Spleen (tissue), 13 donors: ENCODE measurements around the gene TOMM6. TPM values are rescaled to one million over a fixed set of nuclear protein-coding genes. Genes with fewer than 3 reads are reported as not detected.

ENCODE experiments used
- DNase-seq: peaks from one replicate; pipeline ENCODE4 v3.0.0-alpha.2; 2020
- H3K27ac ChIP-seq, 8 donors: fragments of 200-600 bp; sonication (generic) in 7 of 8; 1 replicate in 4 of 8; 2 replicates in 4 of 8; pipeline versions ENCODE4 v1.5.0 to v1.8.0; 2016 to 2021; ENCODE audit warnings: inconsistent platforms in 4 of 8, mild to moderate bottlenecking in 4 of 8, moderate library complexity in 1 of 8
- H3K27me3 ChIP-seq, 7 donors: fragments of 200-600 bp; sonication (generic) in 6 of 7; replicated peaks in 1 of 7; 1 replicate in 4 of 7; 2 replicates in 3 of 7; pipeline versions ENCODE4 v1.5.0 to v1.8.0; 2016 to 2021; ENCODE audit warnings: inconsistent platforms in 3 of 7, mild to moderate bottlenecking in 1 of 7
- H3K36me3 ChIP-seq, 6 donors: fragments of 200-600 bp; sonication (generic) in 5 of 6; 1 replicate in 4 of 6; 2 replicates in 2 of 6; pipeline versions ENCODE4 v1.5.0 to v1.8.0; 2016 to 2021; ENCODE audit warnings: inconsistent platforms in 2 of 6
- H3K4me1 ChIP-seq, 6 donors: fragments of 200-600 bp; sonication (generic) in 5 of 6; 1 replicate in 3 of 6; 2 replicates in 3 of 6; pipeline versions ENCODE4 v1.5.0 to v1.8.0; 2016 to 2021; ENCODE audit warnings: inconsistent platforms in 3 of 6
- H3K4me3 ChIP-seq, 8 donors: fragments of 200-600 bp; sonication (generic) in 7 of 8; 1 replicate in 4 of 8; 2 replicates in 4 of 8; pipeline versions ENCODE4 v1.5.0 to v1.8.0; 2016 to 2021; ENCODE audit warnings: inconsistent platforms in 4 of 8, mild to moderate bottlenecking in 4 of 8, moderate library complexity in 2 of 8
- H3K9me3 ChIP-seq, 8 donors: fragments of 200-600 bp; sonication (generic) in 7 of 8; 1 replicate in 4 of 8; 2 replicates in 4 of 8; pipeline versions ENCODE4 v1.5.0 to v1.8.0; 2016 to 2021; ENCODE audit warnings: inconsistent platforms in 4 of 8
- CTCF ChIP-seq, 11 experiments: fragments of 200-600 bp in 7 of 11; fragments of 450-650 bp in 4 of 11; sonication (generic) in 4 of 11; IDR thresholded peaks in 8 of 11; conservative IDR thresholded peaks in 3 of 11; 1 replicate in 7 of 11; 2 replicates in 4 of 11; pipeline versions ENCODE4 v1.4.0 to v1.8.0; 2016 to 2021; ENCODE audit warnings: antibody characterized with exemption in 11 of 11, inconsistent platforms in 4 of 11, mild to moderate bottlenecking in 1 of 11
- POLR2A ChIP-seq, 3 donors: fragments of 450-650 bp; IDR thresholded peaks; one replicate each; pipeline ENCODE4 v1.5.1; 2017; ENCODE audit warnings: antibody characterized with exemption in 3 of 3, mild to moderate bottlenecking in 1 of 3
- POLR2AphosphoS5 ChIP-seq, 3 donors: sonication (generic); formaldehyde crosslinking; IDR thresholded peaks; one replicate each; pipeline ENCODE4 v1.5.1; 2017; ENCODE audit warnings: antibody characterized with exemption in 3 of 3
- WGBS, 5 donors: extraction: QIAGEN DNeasy Blood & Tissue Kit in 3 of 5; methylation state at CpG; one replicate each; pipeline versions ENCODE4 v1.1.5 to v1.1.7; 2013 to 2018; 5-methylcytosine and 5-hydroxymethylcytosine counted together
- intact Hi-C: fragments of 100-400 bp; cut with DNase I; formaldehyde crosslinking; loops from one replicate; pipeline ENCODE4 v1.15.0; 2023; ENCODE audit warnings: low total_unique reads
- long read RNA-seq, 2 donors: transcript quantifications; one replicate each; lab custom pipeline, GENCODE V29; 2026
- polyA plus RNA-seq, 3 donors: library from polyadenylated mRNA; stranded (reverse); fragments of 200-250 nt; gene quantifications; one replicate each; pipeline ENCODE4 v1.2.1, GENCODE V29; 2013
- total RNA-seq, 7 donors: library from RNA; depleted of rRNA in 3 of 7; stranded (reverse); fragments of >200 nt in 3 of 7; fragmentation: NEBNext Ultra II Directional in 4 of 7; extraction: Animal tissue kit (Norgen Biotek cat#: 25700) in 4 of 7; gene quantifications; one replicate each; pipeline versions ENCODE4 v1.1.0 to v1.2.1, GENCODE V29; 2016 to 2021
- donor health status: healthy with polysubstance abuse.
- donor health status: DM: no; HTN: no; CAD: no; lungs with moderate emphysema.
- donor health status: DM: no; HTN: no; CAD: no.
- donor health status: Bipolar disorder and iron deficiency.
- donor health status: healthy.
- donor health status: DM: no; HTN: no; CAD: no.
- donor health status: DM: yes; HTN: yes; CAD: no.

Gene TOMM6
- total RNA-seq (100 to 1,000 TPM; 110 to 152 (median 135) TPM), polyA plus RNA-seq (100 to 1,000 TPM; 376 to 439 (median 430) TPM)
- long read RNA-seq, donor 1, transcript TOMM6-202 (3 exons, 637 nt): minor isoform, 25 of 74 reads
- long read RNA-seq, donor 1, transcript TOMM6-201 (3 exons, 595 nt): major isoform, 49 of 74 reads
- long read RNA-seq, donor 1, partial matches to known transcripts: 0 of 74 reads
- long read RNA-seq, donor 1, other reads (novel, unspliced or antisense): 0 of 74 reads
- long read RNA-seq, donor 2, transcript TOMM6-201 (3 exons, 595 nt): major isoform, 45 of 63 reads
- long read RNA-seq, donor 2, transcript TOMM6-202 (3 exons, 637 nt): minor isoform, 18 of 63 reads
- long read RNA-seq, donor 2, partial matches to known transcripts: 0 of 63 reads
- long read RNA-seq, donor 2, other reads (novel, unspliced or antisense): 0 of 63 reads

- peaks cover 26 to 74% (median 52%) of the 10 kb centered on the region in 6 donors for H3K4me1 ChIP-seq
- H3K27me3 ChIP-seq: no peaks in the 10 kb centered on the region
- H3K4me3 ChIP-seq: peak within 1 kb of the TSS; percentile 79 to 93 (median 90)
- H3K27ac ChIP-seq: peak within 1 kb of the TSS; percentile 89 to 98 (median 94)
- 0 to 1% (median 0%) methylated on average over 42 to 55 of the region's 55 CpGs for WGBS, 5 donors
- H3K9me3 ChIP-seq: no peaks in the 10 kb centered on the region
- peaks cover 0 to 59% (median 33%) of the 10 kb centered on the region in 6 donors for H3K36me3 ChIP-seq
- TF ChIP-seq POLR2AphosphoS5 (IDR thresholded peaks at IDR 0.05): peak; percentile 96 to 99 (median 98)
- peak; percentile 22 to 68 (median 44) for TF ChIP-seq POLR2A (IDR thresholded peaks at IDR 0.05)
- peak; percentile 93 to 99 (median 98) for TF ChIP-seq CTCF (IDR thresholded peaks at IDR 0.05 in 8 of 11, conservative IDR thresholded peaks at IDR 0.05 in 3 of 11)
- DNase-seq: peak; percentile 99
- intact Hi-C loops: no loop called here
These were observed at the start of gene TOMM6 for GRCh38 chr6:41787219-41787917. Gene TOMM6, plus strand, starts transcription at chr6:41787694. Its CDS starts 4 bp downstream, at chr6:41787698.

GRCh38 chr6:41739041-41739440 lies 48.5 kb upstream of the TOMM6 start:
- 84 to 94% (median 89%) methylated on average over 4 of the region's 4 CpGs for WGBS, 5 donors
- no peak overlapping the region for H3K4me3 ChIP-seq
- no peak for TF ChIP-seq POLR2AphosphoS5 (IDR thresholded peaks at IDR 0.05)
- no peak for TF ChIP-seq CTCF (IDR thresholded peaks at IDR 0.05 in 8 of 11, conservative IDR thresholded peaks at IDR 0.05 in 3 of 11)
- no peaks in the 10 kb centered on the region for H3K36me3 ChIP-seq
- intact Hi-C loops: loop anchor here (10.0 kb wide), 1 partner anchor 54 kb away; no protein-coding TSS in a partner anchor
- H3K9me3 ChIP-seq: no peaks in the 10 kb centered on the region
- H3K4me1 ChIP-seq: peaks cover 0 to 18% (median 8%) of the 10 kb centered on the region in 6 donors
- H3K27me3 ChIP-seq: no peaks in the 10 kb centered on the region
- H3K27ac ChIP-seq: no peak overlapping the region
- no peak for DNase-seq

- H3K4me3 ChIP-seq: no peak overlapping the region
- H3K27ac ChIP-seq: no peak overlapping the region
- no peak for DNase-seq
- TF ChIP-seq CTCF (IDR thresholded peaks at IDR 0.05 in 8 of 11, conservative IDR thresholded peaks at IDR 0.05 in 3 of 11) (no peak), POLR2A (IDR thresholded peaks at IDR 0.05) (no peak), POLR2AphosphoS5 (IDR thresholded peaks at IDR 0.05) (no peak)
- peaks cover 0 to 16% (median 6%) of the 10 kb centered on the region in 6 donors for H3K4me1 ChIP-seq
- H3K9me3 ChIP-seq: no peaks in the 10 kb centered on the region
- no peaks in the 10 kb centered on the region for H3K36me3 ChIP-seq
- no peaks in the 10 kb centered on the region for H3K27me3 ChIP-seq
- 71 to 92% (median 81%) methylated on average over 8 to 13 of the region's 13 CpGs for WGBS, 5 donors
- intact Hi-C loops: no loop called here
These were observed 46.9 kb upstream of the TOMM6 start for GRCh38 chr6:41740366-41741162.
